K562 (cell line): ENCODE results near the gene LSP1. TPM values are rescaled to one million over a fixed set of nuclear protein-coding genes. Genes with fewer than 3 reads are reported as not detected.

ENCODE experiments used
- AFF1 ChIP-seq, 2 experiments: fragments of 450-650 bp; IDR thresholded peaks; 2 replicates each; pipeline ENCODE4 v1.6.1; 2018; ENCODE audit warnings: mild to moderate bottlenecking in 2 of 2, low read depth in 1 of 2; ENCODE audit not compliant: partially characterized antibody in 2 of 2
- ATF7 ChIP-seq: fragments of 450-650 bp; IDR thresholded peaks from 2 replicates; pipeline ENCODE4 v1.7.1; 2014; ENCODE audit warnings: mild to moderate bottlenecking, moderate library complexity
- HNRNPUL1 ChIP-seq: fragments of 200-400 bp; formaldehyde crosslinking; IDR thresholded peaks from 2 replicates; pipeline ENCODE4 v1.6.1; 2017; ENCODE audit warnings: low read length
- TAL1 ChIP-seq: fragments of 450-650 bp; IDR thresholded peaks from 2 replicates; pipeline ENCODE4 v1.6.1; 2016; ENCODE audit warnings: mild to moderate bottlenecking
- THRB ChIP-seq: fragments of 450-650 bp; formaldehyde crosslinking; conservative IDR thresholded peaks from 2 replicates; pipeline ENCODE4 v1.4.0; 2022; ENCODE audit warnings: mild to moderate bottlenecking, missing genetic modification characterization
- ZC3H4 ChIP-seq: sonication (generic); formaldehyde crosslinking; IDR thresholded peaks from 2 replicates; pipeline ENCODE4 v1.9.0; 2021; ENCODE audit warnings: missing genetic modification reagents, borderline replicate concordance
- ZNF766 ChIP-seq: fragments of 200-800 bp; sonication (Bioruptor generic); conservative IDR thresholded peaks from 2 replicates; pipeline ENCODE4 v1.6.1; 2016; ENCODE audit warnings: missing genetic modification characterization, missing compliant biosample characterization
- polyA plus RNA-seq, 8 experiments: library from polyadenylated mRNA; depleted of rRNA in 4 of 8; stranded (reverse) in 5 of 8; unstranded in 3 of 8; fragments of >200 nt; fragmentation: Nextera tagmentation in 2 of 8; fragmentation: Illumina TruSeq in 1 of 8; extraction: Ambion mirVana in 2 of 8; extraction: Trizol in 1 of 8; gene quantifications; 2 replicates each; pipeline versions ENCODE4 v1.2.1 to v1.2.3, GENCODE V29; 2011 to 2014; ENCODE audit warnings: inconsistent platforms in 1 of 8, missing spikeins in 1 of 8
- total RNA-seq, 7 experiments: library from RNA; depleted of rRNA in 6 of 7; stranded (reverse); fragments of >200 nt in 6 of 7; fragmentation: Illumina TruSeq in 2 of 7; extraction: Trizol in 2 of 7; gene quantifications; 2 replicates each; pipeline versions ENCODE4 v1.2.1 to v1.2.3, GENCODE V29; 2011 to 2021; ENCODE audit warnings: low replicate concordance in 1 of 7
- TF ChIP-seq, protein P1 (sequence below): sonication (generic); formaldehyde crosslinking; IDR thresholded peaks from 2 replicates; pipeline ENCODE4 v1.9.0; 2022; ENCODE audit warnings: mild to moderate bottlenecking, missing genetic modification reagents
- TF ChIP-seq, protein P2 (sequence below): fragments of 450-650 bp; IDR thresholded peaks from 2 replicates; pipeline ENCODE4 v1.6.1; 2016; ENCODE audit warnings: mild to moderate bottlenecking, moderate library complexity

Gene LSP1
- total and polyA plus RNA-seq, 9 of the 15 experiments (the other 6 are each of a cell fraction or from before 2014, with no cell fraction given) = 0.08 to 2.9 (median 0.65) TPM; not detected in 2

DNA sequence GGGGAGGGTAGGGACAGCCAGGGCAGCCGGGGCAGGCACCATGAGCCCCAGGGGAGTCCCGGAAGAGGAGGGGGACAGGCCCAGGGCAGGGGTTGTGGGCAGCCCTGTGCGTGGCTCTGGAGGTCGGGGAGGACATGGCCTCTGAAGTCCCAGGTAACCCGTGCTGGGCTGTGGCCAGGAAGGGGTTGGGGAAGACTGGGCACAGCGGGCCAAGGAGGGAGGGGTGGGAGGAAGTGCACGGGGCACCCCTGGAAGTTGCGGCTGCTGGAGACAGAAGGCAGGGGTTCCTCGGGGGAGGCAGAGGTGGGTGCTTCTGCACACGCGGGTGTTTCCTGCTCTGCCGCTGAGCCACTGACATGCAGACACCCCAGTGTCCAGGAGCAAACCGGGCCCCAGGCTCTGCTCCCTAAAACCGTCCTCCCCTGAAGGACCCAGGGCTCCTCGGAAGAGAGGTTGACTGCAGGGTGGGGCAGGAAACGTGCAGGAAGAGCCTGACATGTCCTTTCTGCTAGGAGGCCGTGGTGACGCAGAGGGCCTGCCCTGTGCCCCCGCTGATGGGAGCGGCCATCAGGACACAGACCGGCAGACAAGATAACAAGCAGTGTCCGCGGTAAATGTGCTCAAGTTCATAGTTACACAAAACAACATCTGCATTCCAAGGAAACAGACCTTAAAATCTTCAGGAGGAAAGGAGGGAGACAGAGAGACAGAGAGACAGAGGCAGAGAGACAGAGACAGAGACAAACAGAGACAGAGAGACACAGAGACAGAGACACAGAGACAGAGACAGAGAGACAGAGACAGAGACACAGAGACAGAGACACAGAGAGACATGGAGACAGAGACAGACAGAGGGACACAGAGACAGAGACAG is 8.4 kb upstream of the LSP1 start (continued):
- TF ChIP-seq ZC3H4 (CRISPR knock-in tag) (no peak), HNRNPUL1 (no peak), TAL1 (peak; percentile 72), ZNF766 (CRISPR knock-in tag) (no peak), AFF1 (IDR thresholded peaks at IDR 0.05; ENCODE audit: low read depth in 1 of 2, partially characterized antibody in 2 of 2) (no peak), THRB (peak; percentile 64; the same call in 1 of the 2 replicates), ATF7 (peak; percentile 57)
- TF ChIP-seq, protein P1, sequence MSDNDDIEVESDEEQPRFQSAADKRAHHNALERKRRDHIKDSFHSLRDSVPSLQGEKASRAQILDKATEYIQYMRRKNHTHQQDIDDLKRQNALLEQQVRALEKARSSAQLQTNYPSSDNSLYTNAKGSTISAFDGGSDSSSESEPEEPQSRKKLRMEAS (CRISPR knock-in tag) = peak; percentile 56; the same call in 1 of the 2 replicates
- TF ChIP-seq, protein P2, sequence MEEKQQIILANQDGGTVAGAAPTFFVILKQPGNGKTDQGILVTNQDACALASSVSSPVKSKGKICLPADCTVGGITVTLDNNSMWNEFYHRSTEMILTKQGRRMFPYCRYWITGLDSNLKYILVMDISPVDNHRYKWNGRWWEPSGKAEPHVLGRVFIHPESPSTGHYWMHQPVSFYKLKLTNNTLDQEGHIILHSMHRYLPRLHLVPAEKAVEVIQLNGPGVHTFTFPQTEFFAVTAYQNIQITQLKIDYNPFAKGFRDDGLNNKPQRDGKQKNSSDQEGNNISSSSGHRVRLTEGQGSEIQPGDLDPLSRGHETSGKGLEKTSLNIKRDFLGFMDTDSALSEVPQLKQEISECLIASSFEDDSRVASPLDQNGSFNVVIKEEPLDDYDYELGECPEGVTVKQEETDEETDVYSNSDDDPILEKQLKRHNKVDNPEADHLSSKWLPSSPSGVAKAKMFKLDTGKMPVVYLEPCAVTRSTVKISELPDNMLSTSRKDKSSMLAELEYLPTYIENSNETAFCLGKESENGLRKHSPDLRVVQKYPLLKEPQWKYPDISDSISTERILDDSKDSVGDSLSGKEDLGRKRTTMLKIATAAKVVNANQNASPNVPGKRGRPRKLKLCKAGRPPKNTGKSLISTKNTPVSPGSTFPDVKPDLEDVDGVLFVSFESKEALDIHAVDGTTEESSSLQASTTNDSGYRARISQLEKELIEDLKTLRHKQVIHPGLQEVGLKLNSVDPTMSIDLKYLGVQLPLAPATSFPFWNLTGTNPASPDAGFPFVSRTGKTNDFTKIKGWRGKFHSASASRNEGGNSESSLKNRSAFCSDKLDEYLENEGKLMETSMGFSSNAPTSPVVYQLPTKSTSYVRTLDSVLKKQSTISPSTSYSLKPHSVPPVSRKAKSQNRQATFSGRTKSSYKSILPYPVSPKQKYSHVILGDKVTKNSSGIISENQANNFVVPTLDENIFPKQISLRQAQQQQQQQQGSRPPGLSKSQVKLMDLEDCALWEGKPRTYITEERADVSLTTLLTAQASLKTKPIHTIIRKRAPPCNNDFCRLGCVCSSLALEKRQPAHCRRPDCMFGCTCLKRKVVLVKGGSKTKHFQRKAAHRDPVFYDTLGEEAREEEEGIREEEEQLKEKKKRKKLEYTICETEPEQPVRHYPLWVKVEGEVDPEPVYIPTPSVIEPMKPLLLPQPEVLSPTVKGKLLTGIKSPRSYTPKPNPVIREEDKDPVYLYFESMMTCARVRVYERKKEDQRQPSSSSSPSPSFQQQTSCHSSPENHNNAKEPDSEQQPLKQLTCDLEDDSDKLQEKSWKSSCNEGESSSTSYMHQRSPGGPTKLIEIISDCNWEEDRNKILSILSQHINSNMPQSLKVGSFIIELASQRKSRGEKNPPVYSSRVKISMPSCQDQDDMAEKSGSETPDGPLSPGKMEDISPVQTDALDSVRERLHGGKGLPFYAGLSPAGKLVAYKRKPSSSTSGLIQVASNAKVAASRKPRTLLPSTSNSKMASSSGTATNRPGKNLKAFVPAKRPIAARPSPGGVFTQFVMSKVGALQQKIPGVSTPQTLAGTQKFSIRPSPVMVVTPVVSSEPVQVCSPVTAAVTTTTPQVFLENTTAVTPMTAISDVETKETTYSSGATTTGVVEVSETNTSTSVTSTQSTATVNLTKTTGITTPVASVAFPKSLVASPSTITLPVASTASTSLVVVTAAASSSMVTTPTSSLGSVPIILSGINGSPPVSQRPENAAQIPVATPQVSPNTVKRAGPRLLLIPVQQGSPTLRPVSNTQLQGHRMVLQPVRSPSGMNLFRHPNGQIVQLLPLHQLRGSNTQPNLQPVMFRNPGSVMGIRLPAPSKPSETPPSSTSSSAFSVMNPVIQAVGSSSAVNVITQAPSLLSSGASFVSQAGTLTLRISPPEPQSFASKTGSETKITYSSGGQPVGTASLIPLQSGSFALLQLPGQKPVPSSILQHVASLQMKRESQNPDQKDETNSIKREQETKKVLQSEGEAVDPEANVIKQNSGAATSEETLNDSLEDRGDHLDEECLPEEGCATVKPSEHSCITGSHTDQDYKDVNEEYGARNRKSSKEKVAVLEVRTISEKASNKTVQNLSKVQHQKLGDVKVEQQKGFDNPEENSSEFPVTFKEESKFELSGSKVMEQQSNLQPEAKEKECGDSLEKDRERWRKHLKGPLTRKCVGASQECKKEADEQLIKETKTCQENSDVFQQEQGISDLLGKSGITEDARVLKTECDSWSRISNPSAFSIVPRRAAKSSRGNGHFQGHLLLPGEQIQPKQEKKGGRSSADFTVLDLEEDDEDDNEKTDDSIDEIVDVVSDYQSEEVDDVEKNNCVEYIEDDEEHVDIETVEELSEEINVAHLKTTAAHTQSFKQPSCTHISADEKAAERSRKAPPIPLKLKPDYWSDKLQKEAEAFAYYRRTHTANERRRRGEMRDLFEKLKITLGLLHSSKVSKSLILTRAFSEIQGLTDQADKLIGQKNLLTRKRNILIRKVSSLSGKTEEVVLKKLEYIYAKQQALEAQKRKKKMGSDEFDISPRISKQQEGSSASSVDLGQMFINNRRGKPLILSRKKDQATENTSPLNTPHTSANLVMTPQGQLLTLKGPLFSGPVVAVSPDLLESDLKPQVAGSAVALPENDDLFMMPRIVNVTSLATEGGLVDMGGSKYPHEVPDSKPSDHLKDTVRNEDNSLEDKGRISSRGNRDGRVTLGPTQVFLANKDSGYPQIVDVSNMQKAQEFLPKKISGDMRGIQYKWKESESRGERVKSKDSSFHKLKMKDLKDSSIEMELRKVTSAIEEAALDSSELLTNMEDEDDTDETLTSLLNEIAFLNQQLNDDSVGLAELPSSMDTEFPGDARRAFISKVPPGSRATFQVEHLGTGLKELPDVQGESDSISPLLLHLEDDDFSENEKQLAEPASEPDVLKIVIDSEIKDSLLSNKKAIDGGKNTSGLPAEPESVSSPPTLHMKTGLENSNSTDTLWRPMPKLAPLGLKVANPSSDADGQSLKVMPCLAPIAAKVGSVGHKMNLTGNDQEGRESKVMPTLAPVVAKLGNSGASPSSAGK = no peak
